Naive B cell (primary cell): ENCODE results near the gene STXBP5. TPM values are rescaled to one million over a fixed set of nuclear protein-coding genes. Genes with fewer than 3 reads are reported as not detected.
A peak's percentile ranks its signal among the peaks of the same experiment; 100 is the strongest.

Experiments
- ATAC-seq, 2 donors: fragments of 150-1000 bp; cut with Tn5 transposase; 2 replicates each; pipeline ENCODE4 v1.10.0; 2021; ENCODE audit warnings: low read depth in 2 of 2, mild to moderate bottlenecking in 2 of 2, moderate library complexity in 2 of 2
- DNase-seq: peaks from one replicate; pipeline ENCODE4 v3.0.0; 2022
- H3K27ac Mint-ChIP-seq, 6 donors: one replicate each; pipeline ENCODE4 v1.8.0; 2020 to 2022; ENCODE audit warnings: mild to moderate bottlenecking in 6 of 6, mixed read lengths in 6 of 6, moderate library complexity in 5 of 6, inconsistent platforms in 2 of 6
- H3K27me3 Mint-ChIP-seq, 3 donors: one replicate each; pipeline ENCODE4 v1.8.0; 2021 to 2022; ENCODE audit warnings: mixed read lengths in 3 of 3, mild to moderate bottlenecking in 1 of 3
- H3K36me3 Mint-ChIP-seq, 2 donors: one replicate each; pipeline ENCODE4 v1.8.0; 2020 to 2022; ENCODE audit warnings: mixed read lengths in 2 of 2, inconsistent platforms in 1 of 2, mild to moderate bottlenecking in 1 of 2
- H3K4me1 Mint-ChIP-seq, 3 donors: one replicate each; pipeline ENCODE4 v1.8.0; 2020 to 2022; ENCODE audit warnings: mixed read lengths in 3 of 3, inconsistent platforms in 1 of 3, mild to moderate bottlenecking in 1 of 3, moderate library complexity in 1 of 3
- H3K4me3 Mint-ChIP-seq, 8 donors: one replicate each; pipeline ENCODE4 v1.8.0; 2020 to 2022; ENCODE audit warnings: mild to moderate bottlenecking in 8 of 8, mixed read lengths in 8 of 8, moderate library complexity in 8 of 8, inconsistent platforms in 2 of 8
- H3K9me3 Mint-ChIP-seq, 7 donors: one replicate each; pipeline ENCODE4 v1.8.0; 2020 to 2022; ENCODE audit warnings: mixed read lengths in 7 of 7, mild to moderate bottlenecking in 5 of 7, inconsistent platforms in 2 of 7, moderate library complexity in 1 of 7
- polyA plus RNA-seq, 6 donors: library from polyadenylated mRNA; unstranded; fragments of 300-500 nt; fragmentation: Illumina TruSeq; gene quantifications; one replicate each; pipeline ENCODE4 v1.2.3, GENCODE V29; 2021; ENCODE audit warnings: low read depth in 6 of 6

The STXBP5 gene
- polyA plus RNA-seq, 6 donors from 2014 or later = 2.2 to 5.0 (median 2.9) TPM

DNA sequence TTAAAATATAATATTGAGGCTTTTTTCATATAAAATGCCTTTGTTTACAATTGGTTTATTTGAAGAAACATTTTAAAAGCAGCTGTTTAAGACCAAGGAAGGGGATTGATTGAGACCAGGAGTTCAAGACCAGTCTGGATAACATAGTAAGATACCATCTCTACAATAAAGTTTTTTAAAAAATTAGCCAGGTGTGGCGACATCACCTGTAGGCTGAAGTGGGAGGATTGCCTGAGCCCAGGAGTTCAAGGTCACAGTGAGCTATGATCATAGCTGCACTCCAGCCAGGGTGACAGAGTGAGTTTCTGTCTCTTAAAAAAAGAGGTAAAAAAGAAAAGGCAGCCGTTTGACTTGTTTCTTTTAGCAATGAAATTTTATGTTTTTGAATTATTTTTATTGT lies 117.0 kb downstream of the STXBP5 start:
- Mint-ChIP-seq H3K27me3 (no peaks in the 10 kb centered on the region), H3K4me3 (peak overlapping the region in 1 of 8 donors; percentile 71), H3K27ac (peak overlapping the region in 4 of 6 donors; percentile 50 to 88 (median 70)), H3K4me1 (peaks cover 20 to 29% (median 22%) of the 10 kb centered on the region in 3 donors), H3K9me3 (no peaks in the 10 kb centered on the region), H3K36me3 (peaks cover 5 to 9% of the 10 kb centered on the region in 2 donors)
- DNase-seq = no peak
- ATAC-seq = no peak

DNA sequence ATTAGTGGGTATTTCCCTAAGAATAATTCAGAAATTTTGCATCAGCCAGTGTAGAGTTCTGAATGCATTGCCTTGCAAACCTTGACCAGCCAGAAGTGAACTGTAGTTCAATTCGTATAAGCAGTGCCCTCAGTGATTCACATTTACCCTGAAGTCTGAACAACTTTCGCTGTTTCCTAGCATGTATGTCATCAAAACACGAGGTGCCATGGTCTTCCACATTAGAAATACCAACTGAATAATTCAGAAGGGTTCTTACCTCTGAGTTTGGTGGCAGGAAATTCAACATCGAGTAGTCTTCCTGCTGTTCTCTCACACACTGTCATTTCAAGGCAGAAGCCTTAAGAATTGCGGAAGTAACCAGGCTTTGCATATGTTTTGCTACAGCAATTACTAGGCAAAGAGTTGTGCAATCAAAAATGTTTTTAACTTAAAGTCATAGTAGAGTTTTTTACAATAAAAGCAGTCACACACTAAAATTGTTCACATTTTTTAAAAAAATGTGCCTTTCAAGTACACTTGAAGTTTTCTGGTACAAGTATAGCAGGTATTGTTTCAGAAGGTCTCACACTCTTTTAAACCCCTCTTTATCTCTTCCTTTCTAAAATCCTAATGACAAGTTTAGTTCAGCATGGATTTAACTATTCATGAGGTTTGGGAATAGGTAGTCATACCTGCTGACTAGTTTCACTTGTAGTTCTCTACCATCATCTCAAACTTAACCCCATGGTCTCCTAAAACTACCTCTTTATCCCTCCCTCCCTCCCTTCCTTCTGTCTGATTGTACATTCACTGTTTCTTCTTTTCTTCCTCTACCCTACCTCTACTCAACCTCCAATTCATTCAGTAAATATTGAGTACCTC lies 118.3 kb downstream of the STXBP5 start:
- no peaks in the 10 kb centered on the region for H3K9me3 Mint-ChIP-seq
- H3K4me1 Mint-ChIP-seq = peaks cover 20 to 23% (median 22%) of the 10 kb centered on the region in 3 donors
- peaks cover 0 to 8% of the 10 kb centered on the region in 2 donors for H3K36me3 Mint-ChIP-seq
- peak overlapping the region; percentile 42 to 92 (median 90) for H3K27ac Mint-ChIP-seq
- peak; percentile 96 to 97 for ATAC-seq
- DNase-seq = peak; percentile 47
- peak overlapping the region; percentile 48 to 89 (median 72) for H3K4me3 Mint-ChIP-seq
- H3K27me3 Mint-ChIP-seq = no peaks in the 10 kb centered on the region

DNA sequence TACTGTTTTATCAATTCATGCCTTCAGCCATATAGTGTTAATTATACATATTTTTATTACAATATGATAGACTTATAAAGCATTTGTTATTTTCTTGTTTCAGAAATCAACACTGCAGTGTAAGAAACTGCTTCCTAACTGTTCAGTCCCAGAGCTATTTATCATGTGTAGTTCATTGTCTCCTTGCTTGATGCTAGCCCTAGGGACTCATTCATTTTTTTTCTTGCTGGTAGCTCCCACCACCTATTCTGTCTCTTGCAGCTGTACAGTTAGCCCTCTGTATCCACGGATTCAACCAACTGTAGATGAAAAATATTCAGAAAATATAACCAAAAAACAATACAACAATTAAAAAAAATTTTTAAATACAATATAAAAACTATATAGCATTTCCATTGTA lies 121.3 kb downstream of the STXBP5 start:
- no peak overlapping the region for H3K4me3 Mint-ChIP-seq
- H3K36me3 Mint-ChIP-seq = peaks cover 0 to 16% of the 10 kb centered on the region in 2 donors
- H3K27me3 Mint-ChIP-seq = no peaks in the 10 kb centered on the region
- H3K27ac Mint-ChIP-seq = no peak overlapping the region
- DNase-seq (no peak), ATAC-seq (no peak)
- H3K4me1 Mint-ChIP-seq = peaks cover 19 to 22% (median 20%) of the 10 kb centered on the region in 3 donors
- peaks cover 0 to 2% (median 0%) of the 10 kb centered on the region in 7 donors for H3K9me3 Mint-ChIP-seq

DNA sequence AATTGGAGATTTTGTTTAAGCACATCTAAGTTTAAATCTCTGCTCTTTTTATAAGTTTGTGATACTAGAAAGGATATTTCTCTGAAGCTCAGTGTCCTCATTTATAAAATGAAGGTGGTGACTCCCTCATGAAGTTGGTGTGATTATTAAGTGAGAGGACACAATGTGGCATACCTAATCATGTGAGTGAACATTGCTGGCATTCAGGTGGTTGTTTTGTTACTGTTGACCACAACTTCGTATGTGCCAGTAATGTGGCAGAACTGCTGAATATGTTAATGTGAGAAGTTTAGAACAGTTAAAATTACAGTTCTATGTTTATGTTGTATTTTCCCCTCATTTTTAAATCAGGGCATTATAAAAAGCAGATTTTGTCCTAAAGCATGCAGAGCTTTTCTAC lies 127.2 kb downstream of the STXBP5 start:
- ATAC-seq (no peak), DNase-seq (no peak)
- no peak overlapping the region for H3K27ac Mint-ChIP-seq
- peaks cover 7 to 8% of the 10 kb centered on the region in 2 donors for H3K36me3 Mint-ChIP-seq
- no peaks in the 10 kb centered on the region for H3K27me3 Mint-ChIP-seq
- H3K9me3 Mint-ChIP-seq = peaks cover 0 to 2% (median 0%) of the 10 kb centered on the region in 7 donors
- no peaks in the 10 kb centered on the region for H3K4me1 Mint-ChIP-seq
- no peak overlapping the region for H3K4me3 Mint-ChIP-seq

DNA sequence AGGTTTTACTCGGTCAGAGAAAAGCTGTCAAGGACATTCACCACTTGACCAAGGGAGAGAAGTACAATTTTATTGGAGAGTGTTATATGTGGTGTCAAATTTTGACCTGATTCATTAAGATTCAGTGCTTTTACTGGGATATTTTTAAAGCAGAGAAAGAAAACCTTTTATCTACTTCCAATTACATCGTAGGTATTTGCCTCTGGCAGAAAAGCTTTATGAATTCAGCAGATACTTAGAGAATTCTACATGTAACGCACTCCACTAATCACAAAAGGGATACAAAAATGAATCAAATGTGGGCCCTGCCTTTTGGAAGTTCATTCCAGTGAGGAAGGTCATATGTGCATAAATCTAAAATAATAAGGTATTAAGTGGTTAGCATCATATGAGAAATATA lies 133.7 kb downstream of the STXBP5 start:
- DNase-seq (no peak), ATAC-seq (no peak)
- Mint-ChIP-seq H3K4me3 (no peak overlapping the region), H3K36me3 (peaks cover 0 to 22% of the 10 kb centered on the region in 2 donors), H3K9me3 (no peaks in the 10 kb centered on the region), H3K4me1 (no peaks in the 10 kb centered on the region), H3K27me3 (no peaks in the 10 kb centered on the region), H3K27ac (no peak overlapping the region)

DNA sequence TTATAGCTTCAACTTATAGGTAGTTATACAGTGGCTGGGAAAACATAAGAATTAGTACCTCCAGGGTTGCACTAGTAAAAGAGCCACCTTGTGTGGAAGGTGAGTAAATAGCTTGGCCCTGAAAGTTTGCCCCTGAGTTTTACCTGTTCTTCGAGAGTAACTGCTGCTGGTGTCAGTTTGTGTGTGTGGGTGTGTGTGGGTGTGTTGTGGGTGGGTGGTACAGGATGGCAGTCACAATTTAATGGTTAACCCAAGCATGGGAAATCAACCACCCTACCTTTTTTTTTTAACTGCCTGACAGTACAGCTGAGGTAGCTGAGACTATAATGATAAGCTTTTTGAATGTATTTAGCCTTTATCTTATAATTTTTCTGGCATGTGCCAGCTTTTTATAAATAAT lies 137.3 kb downstream of the STXBP5 start:
- H3K4me3 Mint-ChIP-seq = no peak overlapping the region
- DNase-seq = no peak
- peaks cover 12 to 29% of the 10 kb centered on the region in 2 donors for H3K36me3 Mint-ChIP-seq
- H3K27me3 Mint-ChIP-seq = no peaks in the 10 kb centered on the region
- H3K9me3 Mint-ChIP-seq = no peaks in the 10 kb centered on the region
- ATAC-seq = no peak
- no peak overlapping the region for H3K27ac Mint-ChIP-seq
- H3K4me1 Mint-ChIP-seq = no peaks in the 10 kb centered on the region

DNA sequence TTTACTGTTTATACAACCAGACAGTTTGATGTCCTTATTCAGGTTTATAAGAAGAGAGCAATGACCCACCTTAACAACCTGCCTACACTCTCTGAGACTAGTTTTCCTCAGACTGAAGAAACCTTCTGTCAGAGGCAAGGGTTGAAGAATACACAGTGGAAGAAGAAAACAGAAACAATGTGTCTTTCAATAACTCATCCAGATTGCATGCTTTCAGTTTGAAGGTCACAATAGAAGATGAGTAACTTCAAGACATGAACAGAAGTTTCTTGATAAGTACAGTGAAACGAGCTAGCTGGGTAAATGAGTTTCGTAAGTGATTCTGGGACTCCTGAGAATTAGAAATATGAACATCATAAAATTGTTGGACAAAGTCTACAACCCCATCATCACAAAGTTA lies 141.7 kb downstream of the STXBP5 start:
- Mint-ChIP-seq H3K4me1 (no peaks in the 10 kb centered on the region), H3K36me3 (peaks cover 12 to 15% of the 10 kb centered on the region in 2 donors), H3K27me3 (no peaks in the 10 kb centered on the region), H3K4me3 (no peak overlapping the region), H3K27ac (no peak overlapping the region), H3K9me3 (no peaks in the 10 kb centered on the region)
- ATAC-seq = no peak
- no peak for DNase-seq

DNA sequence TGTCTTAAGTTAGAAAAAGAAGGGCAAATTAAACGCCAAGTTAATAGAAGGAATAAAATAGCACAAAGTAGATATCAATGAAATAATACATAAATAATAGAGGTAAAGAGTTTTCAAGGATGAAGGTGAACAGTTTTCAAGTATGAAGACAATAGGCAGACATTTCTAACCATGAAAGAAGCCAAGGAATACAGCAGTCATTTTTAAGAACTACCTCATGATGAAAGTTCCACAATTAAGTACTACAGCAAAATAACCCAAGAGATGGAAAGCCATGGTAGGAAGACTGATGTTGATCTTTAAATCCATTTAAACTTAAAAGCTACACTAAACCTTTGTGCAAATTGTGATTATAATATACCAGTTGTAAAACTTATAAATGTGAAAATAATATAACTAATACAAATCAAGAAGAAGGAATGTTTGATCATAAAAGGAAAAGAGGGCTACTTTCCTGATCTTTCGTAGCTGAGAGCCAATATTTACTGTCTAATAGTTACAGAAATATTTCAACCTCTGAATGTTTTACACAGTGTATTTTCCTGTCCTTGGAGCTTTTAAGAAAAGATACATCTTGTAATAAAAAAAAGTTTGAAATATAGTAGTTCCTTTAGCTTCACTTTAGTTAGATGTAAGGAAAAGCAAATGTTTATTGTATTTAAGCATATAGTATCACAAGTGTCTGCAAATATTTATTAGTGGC lies 143.1 kb downstream of the STXBP5 start:
- Mint-ChIP-seq H3K9me3 (no peaks in the 10 kb centered on the region), H3K27ac (no peak overlapping the region), H3K4me1 (no peaks in the 10 kb centered on the region), H3K27me3 (no peaks in the 10 kb centered on the region), H3K4me3 (no peak overlapping the region), H3K36me3 (peaks cover 7 to 12% of the 10 kb centered on the region in 2 donors)
- no peak for DNase-seq
- ATAC-seq = no peak

DNA sequence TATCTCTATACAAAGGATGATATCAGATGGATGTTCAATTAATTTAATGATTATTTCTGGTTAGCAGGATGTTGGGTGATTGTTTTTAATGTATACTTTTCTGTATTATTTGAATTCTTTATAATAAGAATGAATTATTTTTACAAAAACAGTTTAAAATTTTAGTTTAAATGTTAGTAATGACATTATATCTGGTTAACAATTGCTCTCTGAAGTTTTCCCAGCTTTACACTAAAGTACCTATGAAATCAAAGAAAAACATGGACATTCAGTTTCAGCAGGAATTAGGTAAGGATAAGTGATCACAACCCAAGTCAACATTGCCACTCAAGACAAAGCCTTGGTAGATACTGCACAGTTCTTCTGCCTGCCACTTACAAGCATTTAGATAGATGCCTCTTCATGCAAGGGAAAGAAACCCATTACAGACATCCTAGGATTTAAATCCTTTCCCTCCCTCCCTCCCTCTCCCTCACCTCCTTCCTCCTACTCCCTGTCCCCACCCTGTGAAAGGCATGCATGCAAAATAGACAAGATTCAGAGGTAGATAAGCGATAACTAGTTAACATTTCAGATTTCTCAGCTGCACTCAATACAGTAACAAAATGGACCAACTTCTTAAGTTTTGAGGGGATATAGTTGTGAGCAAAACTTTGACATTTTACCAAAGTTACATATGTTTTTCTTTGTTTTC lies 143.8 kb downstream of the STXBP5 start:
- Mint-ChIP-seq H3K4me3 (no peak overlapping the region), H3K9me3 (no peaks in the 10 kb centered on the region), H3K27me3 (no peaks in the 10 kb centered on the region), H3K4me1 (no peaks in the 10 kb centered on the region), H3K27ac (no peak overlapping the region), H3K36me3 (peaks cover 7 to 12% of the 10 kb centered on the region in 2 donors)
- DNase-seq (no peak), ATAC-seq (no peak)

DNA sequence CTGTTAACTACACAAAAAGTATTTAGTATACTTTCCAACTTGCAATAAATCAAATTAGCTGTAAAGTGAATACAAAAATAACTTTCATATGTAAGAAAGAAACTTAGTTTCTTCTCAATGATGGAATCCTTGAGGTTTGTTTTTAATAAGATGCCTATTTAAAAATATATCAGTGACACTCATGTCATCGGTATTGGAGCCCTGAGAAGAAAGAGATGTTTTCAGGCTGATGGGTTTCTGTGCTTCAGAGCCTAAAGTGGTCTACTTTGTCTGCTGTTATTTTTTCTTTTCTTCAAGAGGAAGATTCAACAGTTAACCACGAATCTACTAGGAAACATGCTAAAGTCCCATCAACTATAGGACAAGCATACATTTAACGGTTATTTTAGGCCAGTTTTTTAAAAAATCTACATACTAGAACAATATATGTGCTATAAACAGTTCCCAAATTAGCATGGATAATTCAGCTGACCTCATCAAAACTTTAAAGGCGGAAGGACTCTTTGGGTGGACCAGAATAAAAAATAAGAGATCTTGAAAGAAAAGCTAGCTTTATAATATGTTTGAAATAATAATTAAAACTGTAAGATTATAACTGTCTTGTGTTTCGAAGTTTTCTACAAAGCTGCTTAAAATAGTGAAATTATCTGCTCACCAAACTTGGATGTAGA lies 157.2 kb downstream of the STXBP5 start:
- H3K4me3 Mint-ChIP-seq = no peak overlapping the region
- peaks cover 0 to 7% (median 2%) of the 10 kb centered on the region in 7 donors for H3K9me3 Mint-ChIP-seq
- peaks cover 43 to 45% of the 10 kb centered on the region in 2 donors for H3K36me3 Mint-ChIP-seq
- no peaks in the 10 kb centered on the region for H3K27me3 Mint-ChIP-seq
- no peak for ATAC-seq
- no peak overlapping the region for H3K27ac Mint-ChIP-seq
- H3K4me1 Mint-ChIP-seq = no peaks in the 10 kb centered on the region
- DNase-seq = no peak

DNA sequence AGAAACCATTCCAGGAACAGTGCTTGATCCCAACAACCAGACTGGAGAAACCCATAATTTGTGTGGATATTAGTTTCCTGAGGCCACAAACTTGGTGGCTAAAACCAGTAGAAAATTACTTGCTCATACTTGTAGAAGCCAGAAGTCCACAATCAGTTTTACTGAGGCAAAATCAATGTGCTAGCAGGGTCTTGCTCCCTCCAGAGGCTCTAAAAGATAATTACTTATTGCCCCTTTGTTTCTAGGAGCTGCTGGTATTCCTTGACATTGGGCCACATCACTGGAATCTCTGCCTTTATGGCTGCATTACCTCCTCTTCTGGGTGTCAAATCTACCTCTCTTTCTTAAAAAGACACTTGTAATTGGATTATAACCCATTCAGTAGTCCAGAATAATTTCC lies 162.1 kb downstream of the STXBP5 start:
- no peak for DNase-seq
- H3K4me3 Mint-ChIP-seq = no peak overlapping the region
- peaks cover 18 to 35% of the 10 kb centered on the region in 2 donors for H3K36me3 Mint-ChIP-seq
- H3K9me3 Mint-ChIP-seq = no peaks in the 10 kb centered on the region
- H3K27ac Mint-ChIP-seq = no peak overlapping the region
- no peaks in the 10 kb centered on the region for H3K4me1 Mint-ChIP-seq
- no peak for ATAC-seq
- no peaks in the 10 kb centered on the region for H3K27me3 Mint-ChIP-seq

DNA sequence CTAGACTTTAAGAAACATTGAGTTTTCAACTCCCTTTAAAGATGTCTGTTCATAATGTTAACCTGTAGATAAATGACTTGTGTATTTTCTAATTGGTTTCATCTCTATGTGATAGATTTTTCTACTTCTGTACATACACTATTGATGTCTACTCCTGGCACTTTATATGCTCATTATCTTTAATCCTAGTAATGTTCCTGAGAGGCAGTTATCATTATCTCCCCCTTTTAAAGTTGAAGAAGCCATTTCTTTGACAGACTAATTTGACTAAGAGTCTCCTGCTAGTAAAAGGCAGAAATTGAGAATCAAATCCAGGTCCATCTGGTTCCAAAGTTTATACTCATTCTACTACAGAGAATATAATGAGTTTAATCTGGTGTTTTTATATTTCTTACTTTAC lies 167.1 kb downstream of the STXBP5 start:
- no peaks in the 10 kb centered on the region for H3K4me1 Mint-ChIP-seq
- ATAC-seq (no peak), DNase-seq (no peak)
- no peaks in the 10 kb centered on the region for H3K27me3 Mint-ChIP-seq
- H3K36me3 Mint-ChIP-seq = peaks cover 6 to 24% of the 10 kb centered on the region in 2 donors
- no peak overlapping the region for H3K27ac Mint-ChIP-seq
- no peaks in the 10 kb centered on the region for H3K9me3 Mint-ChIP-seq
- H3K4me3 Mint-ChIP-seq = no peak overlapping the region

DNA sequence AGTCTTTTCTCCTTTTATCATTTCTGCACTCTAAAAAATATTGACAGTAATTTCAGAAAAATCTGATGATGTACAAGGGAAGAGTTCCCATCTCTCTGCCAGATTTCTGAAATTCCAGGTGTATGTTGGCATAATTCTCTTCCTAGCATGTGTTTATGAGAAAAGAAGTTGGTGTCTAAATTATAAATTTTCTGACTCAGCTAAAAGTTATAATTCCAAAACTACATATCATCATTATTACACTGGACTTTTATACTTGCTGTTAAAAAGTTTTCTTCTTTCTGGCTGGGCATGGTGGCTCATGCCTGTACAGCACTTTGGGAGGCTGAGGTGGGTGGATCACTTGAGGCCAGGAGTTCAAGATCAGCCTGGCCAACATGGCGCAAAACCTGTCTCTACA lies 168.6 kb downstream of the STXBP5 start:
- Mint-ChIP-seq H3K36me3 (peaks cover 8 to 16% of the 10 kb centered on the region in 2 donors), H3K9me3 (no peaks in the 10 kb centered on the region), H3K27ac (peak overlapping the region in 1 of 6 donors; percentile 11), H3K4me1 (no peaks in the 10 kb centered on the region), H3K4me3 (no peak overlapping the region), H3K27me3 (no peaks in the 10 kb centered on the region)
- no peak for ATAC-seq
- no peak for DNase-seq
